Liver (tissue), 9 donors: ENCODE data around the gene NKX3-2. TPM values are rescaled to one million over a fixed set of nuclear protein-coding genes. Genes with fewer than 3 reads are reported as not detected.

Experiments
- DNase-seq: peaks from one replicate; pipeline ENCODE4 v3.0.0-alpha.2; 2017; ENCODE audit warnings: low spot score
- H3K27ac ChIP-seq, 2 donors: one replicate each; pipeline ENCODE4 v1.7.0; 2013; ENCODE audit warnings: inconsistent platforms in 2 of 2, low read length in 2 of 2, control low read depth in 1 of 2, low read depth in 1 of 2, mild to moderate bottlenecking in 1 of 2
- H3K27me3 ChIP-seq, 4 donors: one replicate each; pipeline versions ENCODE4 v1.6.1 to v1.7.0; 2013; ENCODE audit warnings: low read length in 3 of 4, inconsistent platforms in 1 of 4, mild to moderate bottlenecking in 1 of 4, moderate library complexity in 1 of 4; ENCODE audit not compliant: control insufficient read depth in 4 of 4, insufficient read depth in 4 of 4
- H3K36me3 ChIP-seq, 4 donors: one replicate each; pipeline versions ENCODE4 v1.6.1 to v1.7.0; 2013; ENCODE audit warnings: low read length in 3 of 4, mild to moderate bottlenecking in 3 of 4, low read depth in 1 of 4, moderate library complexity in 1 of 4; ENCODE audit not compliant: control insufficient read depth in 4 of 4, insufficient read depth in 3 of 4
- H3K4me1 ChIP-seq, 4 donors: one replicate each; pipeline versions ENCODE4 v1.6.1 to v1.7.0; 2013; ENCODE audit warnings: low read length in 3 of 4, mild to moderate bottlenecking in 3 of 4, moderate library complexity in 1 of 4; ENCODE audit not compliant: control insufficient read depth in 4 of 4, insufficient read depth in 4 of 4
- H3K4me3 ChIP-seq, 3 donors: one replicate each; pipeline versions ENCODE4 v1.6.1 to v1.7.0; 2013; ENCODE audit warnings: low read length in 3 of 3, control low read depth in 1 of 3, low read depth in 1 of 3, mild to moderate bottlenecking in 1 of 3
- H3K9ac ChIP-seq, 2 donors: one replicate each; pipeline ENCODE4 v1.7.0; 2013; ENCODE audit warnings: low read length in 2 of 2, mild to moderate bottlenecking in 2 of 2, moderate library complexity in 2 of 2, control low read depth in 1 of 2, low read depth in 1 of 2
- H3K9me3 ChIP-seq, 4 donors: one replicate each; pipeline versions ENCODE4 v1.6.1 to v1.7.0; 2013; ENCODE audit warnings: low read length in 3 of 4; ENCODE audit not compliant: control insufficient read depth in 4 of 4
- ATF3 ChIP-seq: IDR thresholded peaks from 2 replicates; pipeline ENCODE4 v1.6.1; 2016; ENCODE audit warnings: antibody characterized with exemption
- EGR1 ChIP-seq, 2 donors: IDR thresholded peaks; 2 replicates each; pipeline ENCODE4 v1.6.1; 2016 to 2018; ENCODE audit warnings: antibody characterized with exemption in 2 of 2, low read depth in 2 of 2
- FOXA1 ChIP-seq: IDR thresholded peaks from 2 replicates; pipeline ENCODE4 v1.6.1; 2016; ENCODE audit warnings: antibody characterized with exemption
- FOXA2 ChIP-seq: IDR thresholded peaks from 2 replicates; pipeline ENCODE4 v1.6.1; 2016; ENCODE audit warnings: antibody characterized with exemption
- HNF4A ChIP-seq, 2 donors: conservative IDR thresholded peaks; 2 replicates each; pipeline ENCODE4 v1.6.1; 2016; ENCODE audit warnings: antibody characterized with exemption in 2 of 2, mild to moderate bottlenecking in 2 of 2
- HNF4G ChIP-seq: IDR thresholded peaks from 2 replicates; pipeline ENCODE4 v1.6.1; 2016; ENCODE audit warnings: antibody characterized with exemption
- JUND ChIP-seq, 2 donors: IDR thresholded peaks; 2 replicates each; pipeline ENCODE4 v1.6.1; 2016; ENCODE audit warnings: antibody characterized with exemption in 2 of 2
- NR2F2 ChIP-seq: IDR thresholded peaks from 2 replicates; pipeline ENCODE4 v1.6.1; 2016; ENCODE audit warnings: antibody characterized with exemption
- REST ChIP-seq: IDR thresholded peaks from 2 replicates; pipeline ENCODE4 v1.6.1; 2016; ENCODE audit warnings: antibody characterized with exemption, mild to moderate bottlenecking
- RXRA ChIP-seq, 2 donors: IDR thresholded peaks; 2 replicates each; pipeline ENCODE4 v1.6.1; 2017 to 2018; ENCODE audit warnings: antibody characterized with exemption in 2 of 2, mild to moderate bottlenecking in 1 of 2
- TAF1 ChIP-seq: conservative IDR thresholded peaks from 2 replicates; pipeline ENCODE4 v1.6.1; 2016; ENCODE audit warnings: antibody characterized with exemption, mild to moderate bottlenecking
- YY1 ChIP-seq: IDR thresholded peaks from 2 replicates; pipeline ENCODE4 v1.6.1; 2016; ENCODE audit warnings: antibody characterized with exemption, mild to moderate bottlenecking
- ZBTB33 ChIP-seq: IDR thresholded peaks from 2 replicates; pipeline ENCODE4 v1.6.1; 2016; ENCODE audit warnings: antibody characterized with exemption
- WGBS: extraction: QIAGEN DNeasy Blood & Tissue Kit; methylation state at CpG from one replicate; pipeline ENCODE4 v1.1.7; 2013; 5-methylcytosine and 5-hydroxymethylcytosine counted together
- polyA plus RNA-seq, 2 donors: library from polyadenylated mRNA; stranded (reverse) in 1 of 2; unstranded in 1 of 2; fragments of 200-250 nt in 1 of 2; fragments of >200 nt in 1 of 2; fragmentation: Nextera tagmentation in 1 of 2; extraction: Ambion mirVana in 1 of 2; gene quantifications; one replicate each; pipeline versions ENCODE4 v1.2.1 to v1.2.3, GENCODE V29; 2013 to 2015
- total RNA-seq, 2 donors: library from RNA; depleted of rRNA; stranded (reverse); fragments of >200 nt; gene quantifications; one replicate each; pipeline ENCODE4 v1.2.3, GENCODE V29; 2014
- donor health status: healthy.
- donor health status: healthy.
- donor health status: healthy.
- donor health status: healthy.
- donor health status: healthy.

Gene NKX3-2
- total and polyA plus RNA-seq, 4 donors, result not detected

- no peak overlapping the region for H3K9ac ChIP-seq
- WGBS, result 2% methylated on average over 54 of the region's 54 CpGs
- DNase-seq, result peak; percentile 66
- H3K9me3 ChIP-seq, result peaks cover 0 to 6% (median under 1%) of the 10 kb centered on the region in 4 donors
- H3K4me1 ChIP-seq, result peaks cover 29 to 59% (median 41%) of the 10 kb centered on the region in 4 donors
- TF ChIP-seq ATF3, result no peak
- no peak for TF ChIP-seq ZBTB33
- no peak for TF ChIP-seq NR2F2
- no peak for TF ChIP-seq HNF4A (conservative IDR thresholded peaks at IDR 0.05)
- TF ChIP-seq JUND (IDR thresholded peaks at IDR 0.05), result no peak
- TF ChIP-seq FOXA1, result no peak
- no peak for TF ChIP-seq EGR1 (IDR thresholded peaks at IDR 0.05; ENCODE audit: low read depth in 2 of 2)
- TF ChIP-seq TAF1, result no peak
- no peak for TF ChIP-seq RXRA (IDR thresholded peaks at IDR 0.05)
- no peak for TF ChIP-seq FOXA2
- TF ChIP-seq YY1, result no peak
- peaks cover 7 to 35% (median 25%) of the 10 kb centered on the region in 4 donors for H3K27me3 ChIP-seq
- peak overlapping the region in 2 of 3 donors; percentile 59 to 66 for H3K4me3 ChIP-seq
- H3K36me3 ChIP-seq, result no peaks in the 10 kb centered on the region
- H3K27ac ChIP-seq, result no peak overlapping the region
Observed at GRCh38 chr4:13544606-13545393, 492 bp upstream of the NKX3-2 start.

GRCh38 chr4:13543032-13543838 lies 1.1 kb downstream of the NKX3-2 start:
- H3K9me3 ChIP-seq, result peaks cover 0 to 6% (median under 1%) of the 10 kb centered on the region in 4 donors
- H3K27me3 ChIP-seq, result peaks cover 7 to 34% (median 26%) of the 10 kb centered on the region in 4 donors
- no peaks in the 10 kb centered on the region for H3K36me3 ChIP-seq
- WGBS, result 31% methylated on average over 30 of the region's 30 CpGs
- no peak for DNase-seq
- no peak overlapping the region for H3K9ac ChIP-seq
- H3K27ac ChIP-seq, result no peak overlapping the region
- H3K4me3 ChIP-seq, result peak overlapping the region in 1 of 3 donors; percentile 66
- TF ChIP-seq REST (no peak), YY1 (no peak), HNF4G (no peak)
- H3K4me1 ChIP-seq, result peaks cover 29 to 63% (median 39%) of the 10 kb centered on the region in 4 donors
